Stimulated activated CD4-positive, alpha-beta T cell treated with anti-CD3 and anti-CD28 coated beads, Interleukin-1b, Interleukin-23, amount 100 ng/mL, for 24 hours (primary cell): ENCODE data around the gene DIAPH3.

ENCODE experiments used
- DNase-seq, 4 experiments: peaks; one replicate each; pipeline ENCODE4 v3.0.0-alpha.2; 2020; ENCODE audit warnings: low read depth in 4 of 4, low spot score in 1 of 4

Gene DIAPH3

GRCh38 chr13:59874973-59875372, 288.8 kb downstream of the DIAPH3 start:
- DNase-seq: no peak

GRCh38 chr13:59873856-59874255, 289.9 kb downstream of the DIAPH3 start:
- DNase-seq: no peak

GRCh38 chr13:59873309-59873708, 290.4 kb downstream of the DIAPH3 start:
- DNase-seq: no peak

- no peak for DNase-seq
Measured at GRCh38 chr13:59867867-59868266, 295.9 kb downstream of the DIAPH3 start.

DNA sequence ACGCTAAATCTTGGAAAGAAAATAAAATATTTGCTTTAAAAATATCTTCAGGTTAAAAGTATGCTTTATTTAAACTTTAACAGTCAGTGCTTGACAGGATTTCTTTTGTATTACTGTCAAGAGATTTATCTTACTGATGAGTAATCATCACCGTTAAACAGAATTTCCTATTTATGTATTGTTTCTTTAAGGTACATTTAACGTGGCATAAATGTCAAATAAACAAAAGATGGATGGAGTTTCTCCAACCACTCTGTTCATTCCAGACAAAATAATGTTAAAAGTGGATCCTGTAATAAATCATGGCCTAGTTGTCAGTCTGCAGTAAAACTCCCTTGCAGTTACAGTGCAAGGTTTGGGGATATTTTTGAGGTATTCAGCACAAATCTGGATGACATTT, 298.3 kb downstream of the DIAPH3 start:
- DNase-seq: no peak

- no peak for DNase-seq
Measured at GRCh38 chr13:59863621-59864020, 300.1 kb downstream of the DIAPH3 start.

DNA sequence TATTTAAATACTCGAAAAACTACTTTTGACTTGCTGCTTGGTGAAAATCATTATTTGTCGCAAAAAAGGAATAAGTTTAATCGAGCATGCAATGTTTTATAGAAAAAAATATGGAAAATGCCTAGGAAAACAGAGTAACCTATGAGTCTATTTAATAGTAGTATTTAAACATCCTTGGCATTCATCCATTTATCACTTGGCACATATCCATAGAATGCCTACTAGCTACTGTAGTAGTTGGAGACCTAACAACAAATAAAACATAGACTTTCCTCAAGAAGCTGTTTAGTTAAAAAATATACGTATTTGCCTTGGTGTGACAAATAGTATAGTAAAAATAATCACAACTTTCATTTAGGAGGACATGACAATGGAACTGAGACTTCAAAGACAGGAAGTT, 302.1 kb downstream of the DIAPH3 start:
- no peak for DNase-seq

DNA sequence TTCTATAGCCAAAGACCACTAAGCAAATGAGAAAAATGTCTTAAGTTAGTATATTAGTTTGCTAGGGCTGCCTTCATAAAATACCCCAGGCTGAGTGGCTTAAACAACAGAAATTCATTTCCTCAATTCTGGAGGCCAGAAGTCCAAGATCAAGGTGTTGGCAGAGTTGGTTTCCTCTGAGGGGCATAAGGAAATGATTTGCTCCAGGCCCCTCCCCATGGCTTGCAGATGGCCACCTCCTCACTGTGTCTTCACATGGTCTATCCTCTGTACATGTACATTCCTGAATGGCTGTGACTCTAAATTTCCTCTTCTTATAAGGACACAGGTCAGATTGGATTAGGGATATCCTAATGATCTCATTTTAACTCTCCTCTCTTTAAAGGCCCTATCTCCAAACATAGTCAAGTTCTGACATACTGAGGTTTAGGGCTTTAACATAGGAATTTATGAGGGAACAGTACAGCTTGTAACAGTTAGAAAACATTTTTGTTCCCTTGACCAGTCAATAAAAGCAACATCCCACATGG, 307.4 kb downstream of the DIAPH3 start:
- no peak for DNase-seq

- DNase-seq: no peak
Measured at GRCh38 chr13:59846845-59847620, 316.7 kb downstream of the DIAPH3 start.

- DNase-seq: no peak
Measured at GRCh38 chr13:59843040-59843439, 320.7 kb downstream of the DIAPH3 start.

DNA sequence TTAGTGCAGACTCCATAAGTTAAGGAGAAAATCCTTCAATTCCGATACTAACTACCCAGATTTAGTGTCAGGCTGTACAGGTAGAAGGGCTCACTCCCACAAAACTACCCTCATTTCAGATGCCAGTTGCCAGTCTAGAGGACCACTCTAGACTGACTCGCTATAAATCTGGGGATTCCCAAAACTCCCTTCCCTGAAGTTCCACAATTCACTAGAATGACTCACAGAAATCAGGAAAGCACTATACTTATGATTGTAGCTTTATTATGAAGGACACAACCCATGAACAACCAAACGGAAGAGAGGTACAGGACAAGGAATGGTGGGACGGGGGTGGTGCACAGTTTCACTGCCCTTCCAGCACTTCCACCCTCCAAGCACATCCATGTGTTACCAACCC, 321.2 kb downstream of the DIAPH3 start:
- DNase-seq: no peak

- DNase-seq: no peak
Measured at GRCh38 chr13:59839186-59839585, 324.5 kb downstream of the DIAPH3 start.

- no peak for DNase-seq
Measured at GRCh38 chr13:59837101-59837500, 326.6 kb downstream of the DIAPH3 start.

DNA sequence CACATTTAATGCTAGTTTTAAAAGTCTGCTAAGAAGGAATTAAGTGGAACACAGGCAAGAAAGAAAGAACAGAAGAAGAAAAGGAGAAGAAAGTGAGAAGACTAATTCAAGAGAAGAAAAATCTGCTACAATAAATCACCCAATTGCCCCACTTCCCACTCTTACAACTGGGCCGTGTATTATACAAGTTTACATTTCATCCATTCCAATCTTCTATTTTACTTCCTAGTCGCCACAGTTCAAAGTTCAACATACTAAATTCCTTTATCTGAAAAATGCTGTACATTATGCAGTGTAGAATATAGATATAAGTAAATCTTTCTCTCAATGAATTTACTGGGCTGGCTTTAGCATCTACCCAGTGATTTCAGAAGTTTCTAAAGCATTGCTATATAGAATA, 328.2 kb downstream of the DIAPH3 start:
- no peak for DNase-seq

DNA sequence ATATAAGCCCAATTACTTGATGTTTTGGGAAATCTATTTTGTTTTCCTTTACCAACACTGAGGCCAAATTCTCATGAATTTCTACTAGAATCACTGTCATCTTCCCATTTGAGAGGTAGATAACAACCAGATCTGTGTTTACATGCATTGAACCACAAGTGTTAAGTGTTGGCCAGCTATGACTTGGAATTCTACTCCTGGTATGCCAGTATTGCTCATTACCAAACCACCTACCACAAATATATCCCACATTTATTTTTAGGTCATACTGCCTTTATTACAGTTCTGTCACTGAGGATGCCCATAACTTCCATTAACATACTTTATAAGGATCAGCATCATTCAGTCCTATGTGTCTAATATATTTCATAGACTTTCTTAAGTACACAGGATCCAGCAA, 328.9 kb downstream of the DIAPH3 start:
- no peak for DNase-seq

DNA sequence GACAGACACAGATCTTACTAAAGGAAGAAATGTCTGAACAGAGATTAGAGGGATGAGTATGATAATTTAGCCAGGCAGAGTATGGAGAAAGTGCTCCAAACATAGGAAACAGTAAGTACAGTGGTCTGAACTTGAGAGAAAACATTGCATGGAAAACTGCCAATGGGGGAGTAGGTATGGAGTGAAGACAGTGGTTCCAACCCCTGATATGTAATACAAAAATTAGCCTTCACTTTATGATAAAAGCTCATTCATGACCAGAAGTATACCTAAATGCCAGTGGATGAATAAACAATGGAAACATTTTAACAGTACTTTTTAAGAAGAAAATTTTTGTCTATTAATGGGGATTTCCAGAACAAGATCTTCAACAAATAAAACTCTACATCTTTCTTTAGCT, 334.0 kb downstream of the DIAPH3 start:
- DNase-seq: no peak

DNA sequence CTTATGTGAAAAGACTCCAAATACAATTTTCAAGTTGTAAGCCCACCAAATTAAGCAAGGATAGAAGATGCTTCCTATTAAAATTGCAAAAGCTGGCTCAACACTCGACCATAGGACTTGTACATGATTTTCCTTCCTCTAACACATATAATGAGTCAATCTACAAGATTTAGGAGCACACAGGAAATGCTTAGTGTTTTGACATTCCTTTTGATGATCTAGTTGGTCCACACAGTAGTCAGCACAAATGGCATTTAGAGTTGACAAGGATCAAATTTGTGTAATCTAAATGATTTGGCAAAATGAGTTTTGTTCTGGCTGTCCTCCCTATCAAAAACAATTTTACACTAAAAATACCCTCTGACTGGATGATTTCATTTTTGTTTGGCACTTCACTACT, 340.2 kb downstream of the DIAPH3 start:
- no peak for DNase-seq

- no peak for DNase-seq
Measured at GRCh38 chr13:59809564-59809963, 354.2 kb downstream of the DIAPH3 start.

DNA sequence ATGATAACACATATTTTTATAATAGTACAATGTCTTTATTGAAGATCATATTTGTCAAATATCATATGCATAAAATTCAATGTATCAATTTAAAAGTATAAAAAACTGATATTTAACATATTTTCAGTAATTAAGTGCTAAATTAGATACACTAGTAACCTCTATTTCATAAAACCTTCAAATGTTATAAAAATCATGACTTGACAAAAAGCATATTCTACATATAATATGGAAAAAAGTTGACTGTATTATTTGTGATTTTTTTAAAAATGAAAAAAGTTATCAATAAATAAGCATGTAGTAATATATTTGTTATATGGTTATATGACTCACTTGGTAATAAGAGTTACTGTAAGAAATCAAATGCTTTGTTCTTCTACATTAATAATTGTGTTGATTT, 356.9 kb downstream of the DIAPH3 start:
- DNase-seq: no peak

DNA sequence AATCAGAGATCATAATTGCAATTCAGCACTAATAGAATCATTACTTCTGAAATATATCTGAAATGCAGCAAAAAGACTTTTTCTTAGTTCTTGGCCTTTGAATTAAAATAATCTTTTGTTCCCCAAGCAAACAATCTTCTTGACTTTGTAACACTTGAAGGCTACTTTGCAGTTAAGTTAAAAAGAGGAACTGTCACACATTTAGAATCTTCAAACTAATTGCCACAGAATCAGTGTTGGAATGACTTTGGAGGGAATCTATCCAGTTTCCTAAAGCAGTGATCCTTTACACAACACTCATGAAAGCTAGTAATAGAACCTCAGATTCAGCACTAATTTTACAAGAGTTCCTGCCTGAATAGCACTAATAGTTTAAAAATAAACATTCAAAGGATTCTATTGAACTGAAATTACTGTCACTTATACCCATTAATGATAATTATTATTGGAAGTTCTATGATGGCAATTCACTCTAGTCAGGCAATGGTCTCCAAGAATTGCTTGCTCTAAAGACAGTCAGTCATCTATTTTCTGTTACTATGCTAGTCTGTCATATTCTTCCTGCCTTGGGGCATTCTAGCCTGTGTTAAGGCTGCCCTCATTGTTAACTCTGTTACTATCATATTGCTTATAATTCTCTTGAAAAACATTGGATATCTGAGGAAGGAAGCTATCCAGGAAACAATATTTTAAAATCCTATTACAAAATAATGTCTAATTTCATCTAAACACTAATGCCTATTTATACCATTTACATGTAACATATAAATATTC, 362.4 kb downstream of the DIAPH3 start:
- no peak for DNase-seq

GRCh38 chr13:59793107-59793506, 370.6 kb downstream of the DIAPH3 start:
- no peak for DNase-seq

GRCh38 chr13:59790626-59791025, 373.1 kb downstream of the DIAPH3 start:
- no peak for DNase-seq
